Stimulated activated CD8-positive, alpha-beta memory T cell treated with anti-CD3 and anti-CD28 coated beads, Interleukin-7, amount 100 ng/mL, for 4 hours (primary cell): ENCODE results near the gene LPO.

Source experiments
- DNase-seq, 2 donors: peaks; one replicate each; pipeline ENCODE4 v3.0.0-alpha.2; 2020; ENCODE audit warnings: low read depth in 2 of 2

The LPO gene

DNA sequence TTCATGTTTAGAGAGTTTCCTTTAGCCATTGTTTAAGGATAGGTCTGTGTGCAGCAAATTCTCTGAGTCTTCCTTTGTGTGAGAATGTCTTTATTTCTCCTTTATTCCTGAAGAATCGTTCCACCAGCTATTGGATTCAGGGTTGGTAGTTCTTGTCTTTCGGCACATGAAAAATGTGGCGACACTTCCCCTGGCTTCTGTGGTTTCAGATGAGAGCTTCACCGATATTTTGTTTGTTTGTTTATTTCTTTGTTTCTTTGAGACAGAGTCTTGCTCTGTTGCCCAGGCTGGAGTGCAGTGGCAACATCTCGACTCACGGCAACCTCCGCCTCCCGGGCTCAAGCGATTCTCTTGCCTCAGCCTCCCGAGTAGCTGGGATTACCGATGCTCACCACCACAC lies 23.8 kb downstream of the LPO start:
- DNase-seq = no peak

DNA sequence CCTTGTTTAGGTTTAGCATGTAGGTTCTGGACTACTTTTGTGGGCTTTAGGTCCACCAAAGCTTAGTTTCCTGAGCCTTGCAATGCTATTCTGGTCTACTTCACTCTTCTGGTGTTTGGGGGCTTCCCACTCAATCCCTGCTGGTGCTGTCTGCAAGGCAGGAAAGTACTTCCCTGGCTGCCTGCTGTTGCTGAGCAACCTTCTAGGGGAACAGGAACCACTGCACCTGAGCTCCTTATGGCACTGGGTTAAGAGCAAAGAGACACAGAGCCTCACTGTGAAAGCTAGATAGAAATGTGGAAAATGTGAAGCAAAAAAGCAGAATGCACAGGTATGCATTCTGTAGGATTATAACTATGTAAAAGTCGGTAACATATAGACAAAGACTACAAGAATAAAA lies 25.4 kb downstream of the LPO start:
- no peak for DNase-seq

DNA sequence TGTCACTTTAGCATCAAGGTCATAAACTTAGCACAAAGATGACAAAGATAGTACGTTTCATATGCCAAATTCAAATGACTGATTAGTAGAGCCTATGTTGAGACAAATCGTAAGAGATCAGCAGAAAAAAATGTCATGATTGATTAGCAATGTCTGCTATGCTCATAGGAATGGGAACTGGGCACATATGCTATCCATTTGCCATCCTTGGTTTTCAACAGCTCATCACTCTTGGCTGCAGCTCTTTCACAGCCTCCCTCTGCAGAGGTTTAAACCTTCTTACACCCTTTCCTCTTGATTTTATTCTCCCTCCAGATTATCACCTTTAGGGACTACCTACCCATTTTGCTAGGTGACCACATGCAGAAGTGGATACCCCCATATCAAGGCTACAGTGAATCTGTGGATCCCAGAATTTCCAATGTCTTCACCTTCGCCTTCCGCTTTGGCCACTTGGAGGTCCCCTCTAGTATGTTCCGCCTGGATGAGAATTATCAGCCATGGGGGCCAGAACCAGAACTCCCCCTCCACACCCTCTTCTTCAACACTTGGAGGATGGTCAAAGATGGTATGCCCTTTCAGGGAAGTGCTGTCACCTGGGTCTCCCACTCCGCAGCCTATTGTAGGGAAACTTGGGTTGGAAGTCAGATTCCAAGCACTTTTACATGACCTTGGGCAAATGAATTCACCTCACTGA lies 26.2 kb downstream of the LPO start:
- DNase-seq = no peak

DNA sequence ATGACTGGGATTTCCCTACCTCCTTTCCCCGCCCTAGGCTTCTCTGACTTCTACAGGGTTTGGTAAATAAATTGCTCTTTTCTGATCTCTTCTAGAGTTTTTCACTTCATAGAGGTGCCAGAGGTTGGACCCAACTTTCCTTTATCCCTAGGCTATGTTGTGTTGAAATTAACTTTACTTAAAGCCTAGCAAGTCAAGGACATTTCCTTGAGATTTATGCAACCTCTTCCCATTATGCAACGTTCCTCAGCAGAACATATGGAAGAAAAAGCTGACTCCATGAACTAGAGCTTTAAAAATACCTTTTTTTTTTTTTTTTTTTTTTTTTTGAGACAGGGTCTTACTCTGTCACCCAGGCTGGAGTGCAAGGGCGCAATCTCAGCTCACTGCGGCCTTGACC lies 26.9 kb downstream of the LPO start:
- no peak for DNase-seq

DNA sequence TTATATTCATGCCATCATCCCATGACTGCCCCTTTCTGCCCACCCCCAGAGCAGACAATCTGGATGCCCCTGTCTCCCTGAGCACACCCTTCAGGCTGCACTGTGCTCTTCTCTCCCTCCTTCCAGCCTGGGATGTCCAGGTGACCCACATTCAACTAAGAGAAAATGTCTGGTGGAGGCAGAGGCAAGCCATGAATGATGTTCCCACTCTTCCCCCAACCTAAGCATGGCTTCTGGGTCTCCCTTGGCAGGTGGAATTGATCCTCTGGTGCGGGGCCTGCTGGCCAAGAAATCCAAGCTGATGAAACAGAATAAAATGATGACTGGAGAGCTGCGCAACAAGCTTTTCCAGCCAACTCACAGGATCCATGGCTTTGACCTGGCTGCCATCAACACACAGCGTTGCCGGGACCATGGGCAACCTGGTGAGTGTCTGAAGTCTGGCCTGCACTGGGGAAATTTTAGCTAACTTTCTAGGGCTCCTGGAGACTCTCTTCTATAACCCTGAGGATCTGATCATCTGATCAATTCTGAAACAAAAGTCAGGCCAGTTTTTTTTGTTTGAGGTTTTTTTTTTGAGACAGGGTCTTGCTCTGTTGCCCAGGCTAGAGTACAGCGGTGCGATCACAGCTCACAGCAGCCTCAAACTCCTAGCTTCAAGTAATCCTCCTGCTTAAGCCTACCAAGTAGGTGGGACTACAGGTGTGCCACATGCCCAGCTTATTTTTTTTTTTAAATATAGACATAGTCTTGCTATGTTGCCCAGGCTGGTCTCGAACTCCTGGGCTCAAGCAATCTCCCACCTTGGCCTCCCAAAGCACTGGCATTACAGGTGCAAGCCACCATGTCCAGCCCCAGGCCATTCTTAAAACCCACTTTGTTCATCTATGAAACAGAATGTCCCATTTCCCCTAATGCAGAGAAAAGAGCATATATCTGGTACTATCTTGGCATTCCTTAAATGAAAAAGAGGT lies 27.8 kb downstream of the LPO start:
- DNase-seq = no peak

DNA sequence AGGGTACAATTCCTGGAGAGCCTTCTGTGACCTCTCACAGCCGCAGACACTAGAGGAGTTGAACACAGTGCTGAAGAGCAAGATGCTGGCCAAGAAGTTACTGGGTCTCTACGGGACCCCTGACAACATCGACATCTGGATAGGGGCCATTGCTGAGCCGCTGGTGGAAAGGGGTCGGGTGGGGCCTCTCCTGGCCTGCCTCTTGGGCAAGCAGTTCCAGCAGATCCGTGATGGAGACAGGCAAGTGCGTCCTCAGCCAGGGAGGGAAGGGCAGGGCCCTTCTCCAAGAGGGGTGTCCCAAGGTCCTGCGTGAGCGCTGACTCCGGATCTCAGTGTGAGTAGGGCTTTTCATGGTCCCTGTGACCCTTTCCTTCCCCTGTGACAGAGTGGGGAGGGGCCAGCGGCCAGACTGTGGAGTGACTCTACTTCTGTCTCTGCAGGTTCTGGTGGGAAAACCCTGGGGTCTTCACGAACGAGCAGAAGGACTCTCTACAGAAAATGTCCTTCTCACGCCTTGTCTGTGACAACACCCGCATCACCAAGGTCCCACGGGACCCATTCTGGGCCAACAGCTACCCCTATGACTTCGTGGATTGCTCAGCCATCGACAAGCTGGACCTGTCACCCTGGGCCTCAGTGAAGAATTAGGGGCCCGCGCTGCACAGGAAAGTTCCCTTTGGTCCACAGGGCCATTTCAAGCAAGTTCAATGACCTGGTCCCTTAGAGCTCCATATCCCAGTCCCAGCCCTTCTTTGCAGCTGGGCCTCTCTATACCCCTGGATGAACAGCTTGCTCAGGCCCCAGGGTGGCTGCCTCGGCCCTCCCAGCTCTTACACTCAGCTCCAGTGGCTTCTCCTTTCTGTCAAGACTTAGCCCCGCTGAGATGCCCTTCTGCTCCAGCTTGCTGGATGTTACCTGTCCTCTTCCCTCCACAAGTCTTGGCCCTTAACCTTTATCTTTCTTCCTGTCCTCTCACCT lies 29.3 kb downstream of the LPO start:
- no peak for DNase-seq

DNA sequence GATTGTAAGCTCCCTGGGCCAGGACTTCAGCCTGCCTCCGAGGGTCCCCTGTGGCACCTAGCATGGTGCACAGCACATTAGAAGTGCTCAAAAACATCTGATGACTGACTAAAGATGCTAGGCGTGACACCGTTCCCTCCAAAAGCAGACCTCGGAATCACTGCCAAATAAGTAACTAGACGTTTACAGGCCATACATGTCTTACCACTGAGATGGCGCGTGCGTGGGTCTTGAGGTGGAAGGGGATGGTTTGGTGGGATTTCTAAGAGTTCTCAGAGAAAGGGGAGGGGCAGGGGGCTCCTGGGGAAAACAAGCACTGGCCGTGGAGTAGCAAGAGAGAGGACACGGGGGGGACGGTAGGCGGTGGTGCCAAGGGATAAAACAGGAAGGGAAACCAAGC lies 29.9 kb downstream of the LPO start:
- DNase-seq = no peak

DNA sequence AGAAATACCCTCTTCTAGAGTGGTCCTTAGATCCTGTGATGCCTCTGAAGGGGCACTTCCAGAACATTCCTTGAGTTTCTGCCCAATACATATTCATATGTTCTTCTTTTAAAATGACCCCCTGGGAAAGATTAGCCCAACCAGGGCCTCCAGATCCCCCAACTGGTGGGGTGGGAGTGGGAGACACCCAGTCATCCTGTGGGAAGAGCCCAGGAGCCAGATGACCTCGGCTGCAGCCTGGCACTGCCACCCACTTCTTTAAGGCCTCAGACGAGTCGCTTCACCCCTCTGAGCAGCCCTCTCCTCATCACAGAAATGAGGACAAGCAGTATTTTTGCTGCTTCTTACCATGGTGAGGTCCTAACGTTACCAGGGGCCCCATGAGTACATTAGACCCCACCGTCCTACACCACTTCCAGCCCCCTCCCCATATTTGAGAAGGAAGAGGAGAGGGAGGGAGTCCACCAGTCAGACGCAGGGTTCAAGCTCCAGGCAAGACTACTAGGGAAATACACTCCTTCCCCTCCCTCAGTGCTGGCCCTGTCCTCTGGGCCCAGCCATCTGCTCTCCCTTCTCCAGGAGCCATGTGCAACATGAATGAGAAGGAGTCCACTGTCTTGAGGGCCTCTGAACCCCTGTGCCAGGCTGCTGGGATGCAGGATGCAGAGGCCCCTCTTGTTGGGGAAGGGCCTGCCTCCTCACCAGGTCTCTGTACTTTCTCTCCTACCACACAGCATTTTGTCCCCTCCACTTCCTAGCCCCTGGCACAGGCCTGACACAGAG lies 30.6 kb downstream of the LPO start:
- no peak for DNase-seq

DNA sequence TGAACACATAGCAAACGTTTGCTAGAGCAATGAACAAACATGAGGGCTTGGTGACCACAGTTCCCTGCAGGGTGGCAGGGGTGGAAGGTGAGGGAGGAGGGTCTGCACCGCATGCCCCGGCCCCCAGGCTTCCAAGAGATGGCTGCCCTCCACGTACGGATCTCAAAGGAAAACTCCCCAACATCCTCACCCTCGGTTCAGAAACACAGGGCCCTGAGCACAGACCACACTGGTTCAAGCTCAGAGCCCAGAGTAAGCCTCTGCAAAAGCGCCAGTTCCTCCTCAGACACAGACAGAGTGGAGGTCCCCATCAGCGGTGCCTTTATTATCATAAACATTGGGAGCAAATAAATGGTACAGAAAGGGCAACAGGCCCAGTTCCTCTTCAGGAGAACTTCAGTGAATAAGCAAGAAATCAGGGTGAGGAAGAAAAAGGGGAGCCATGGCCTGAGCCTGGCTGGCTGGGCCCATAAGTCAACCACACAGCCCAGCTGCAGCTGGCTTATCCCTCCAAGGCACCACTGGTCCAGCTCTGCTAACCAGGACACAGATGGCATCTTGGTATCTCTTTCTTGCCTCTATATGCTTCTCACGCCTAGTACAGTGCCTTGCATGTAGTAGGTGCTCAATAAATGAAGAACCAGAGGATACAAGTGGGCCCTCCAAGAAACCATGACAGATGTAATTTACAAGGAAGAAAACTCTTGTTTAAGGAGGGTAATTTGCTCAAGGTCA lies 31.3 kb downstream of the LPO start:
- no peak for DNase-seq

DNA sequence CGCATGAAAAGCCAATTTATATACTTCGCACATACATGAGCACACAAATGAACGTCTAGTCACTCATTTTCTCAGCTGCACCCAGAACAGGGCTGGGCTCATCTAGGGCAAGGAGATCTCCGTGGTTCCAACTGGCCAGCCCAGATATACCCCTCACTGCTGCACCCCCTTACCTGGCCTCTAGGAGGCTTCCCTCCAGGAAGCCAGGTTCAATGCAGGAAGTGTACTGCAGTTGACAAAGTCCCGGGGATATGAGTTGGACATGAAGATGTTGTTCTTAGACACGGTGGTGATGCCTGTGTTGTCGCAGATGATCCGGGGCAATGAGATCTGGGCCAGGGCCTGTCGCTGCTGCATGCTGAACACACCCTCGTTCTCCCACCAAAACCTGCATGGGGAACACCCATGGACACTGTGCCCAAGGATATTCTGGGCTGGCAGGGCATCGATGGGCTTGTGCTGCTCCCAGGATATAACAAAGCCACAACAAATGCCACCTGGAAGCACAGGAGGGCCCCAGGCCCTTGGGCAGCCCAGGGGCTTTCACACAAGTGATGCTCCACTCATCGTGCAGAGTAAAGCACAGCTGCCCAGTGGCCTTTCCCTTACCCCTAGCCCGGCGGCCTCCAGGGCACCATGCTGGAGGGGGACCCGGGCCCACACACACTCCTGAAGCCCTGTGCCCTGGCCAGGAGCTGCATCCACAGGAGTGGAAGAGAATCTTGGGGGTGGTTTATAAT lies 32.3 kb downstream of the LPO start:
- no peak for DNase-seq

DNA sequence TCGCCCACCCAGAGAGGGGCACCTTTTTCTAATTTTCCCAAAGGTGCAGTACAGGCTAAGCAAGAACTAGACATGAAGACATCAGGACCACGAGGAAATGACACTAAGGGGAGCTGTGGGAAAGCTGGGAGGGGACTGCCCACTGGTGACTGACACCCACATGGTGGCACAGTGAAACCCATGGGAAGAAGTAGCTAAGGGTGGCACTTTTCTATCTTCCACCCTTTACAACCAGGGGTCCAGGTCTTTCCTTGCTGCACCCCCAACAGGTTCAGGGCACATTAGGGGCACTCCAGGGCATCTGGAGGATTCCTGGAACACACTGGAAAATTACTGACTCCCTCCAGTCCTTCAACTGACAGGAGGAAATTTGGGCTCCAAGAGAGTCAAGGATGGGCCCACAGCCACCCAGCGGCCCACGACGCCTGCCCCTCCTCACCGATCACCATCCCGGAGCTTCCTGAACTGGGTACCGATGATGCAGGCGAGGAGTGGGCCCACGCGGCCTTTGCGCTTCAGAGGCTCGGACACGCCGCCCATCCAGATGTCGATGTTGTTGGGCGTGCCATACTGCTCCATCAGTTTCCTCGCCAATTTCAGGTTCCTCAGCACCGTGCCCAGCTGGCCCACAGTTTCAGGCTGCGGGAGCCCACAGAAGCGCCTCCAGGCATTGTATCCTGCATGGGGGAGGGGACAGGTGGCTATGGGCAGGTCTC lies 33.0 kb downstream of the LPO start:
- no peak for DNase-seq

DNA sequence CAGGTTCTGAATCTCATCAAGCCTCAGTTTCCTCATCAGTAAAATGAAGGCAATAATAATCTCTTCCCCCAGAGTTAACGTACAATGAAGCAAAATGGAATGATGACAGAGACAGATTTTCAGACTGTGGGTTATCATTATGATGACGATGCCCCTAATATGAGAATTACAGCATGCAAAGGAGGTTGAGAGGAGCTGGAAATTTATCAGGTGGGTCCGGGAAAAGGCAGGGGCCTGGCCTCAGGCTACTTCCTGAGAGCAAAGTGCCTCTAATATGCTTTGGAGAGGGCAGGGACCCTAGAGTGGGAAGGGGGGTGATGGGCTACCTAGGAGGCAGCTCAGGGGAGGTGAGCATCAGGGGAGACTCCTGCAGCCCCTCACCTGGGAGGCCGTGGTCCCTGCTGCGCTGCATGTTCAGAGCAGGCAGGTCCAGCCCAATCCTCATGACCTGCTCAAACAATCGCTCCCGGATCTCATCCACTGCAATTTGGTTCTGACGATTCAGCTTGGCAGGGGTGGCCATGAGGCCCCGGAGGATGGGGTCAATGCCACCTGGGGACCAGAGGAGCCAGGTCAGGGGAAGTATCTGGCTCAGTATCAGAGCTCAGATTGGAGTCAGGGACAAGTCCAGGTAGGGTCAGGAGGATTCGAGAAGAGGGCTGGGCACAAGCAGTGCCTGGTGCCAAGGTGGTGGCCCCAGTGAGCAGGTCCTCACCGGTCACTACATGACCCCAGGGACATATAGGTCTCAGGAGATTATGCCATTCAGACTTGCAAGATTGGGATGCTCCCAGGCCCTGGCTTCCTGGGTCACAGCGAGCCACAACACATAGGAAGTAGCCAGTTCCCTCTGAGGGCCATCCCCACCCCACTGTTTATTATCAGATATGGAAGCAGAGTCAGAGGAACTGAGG lies 34.2 kb downstream of the LPO start:
- DNase-seq = no peak

DNA sequence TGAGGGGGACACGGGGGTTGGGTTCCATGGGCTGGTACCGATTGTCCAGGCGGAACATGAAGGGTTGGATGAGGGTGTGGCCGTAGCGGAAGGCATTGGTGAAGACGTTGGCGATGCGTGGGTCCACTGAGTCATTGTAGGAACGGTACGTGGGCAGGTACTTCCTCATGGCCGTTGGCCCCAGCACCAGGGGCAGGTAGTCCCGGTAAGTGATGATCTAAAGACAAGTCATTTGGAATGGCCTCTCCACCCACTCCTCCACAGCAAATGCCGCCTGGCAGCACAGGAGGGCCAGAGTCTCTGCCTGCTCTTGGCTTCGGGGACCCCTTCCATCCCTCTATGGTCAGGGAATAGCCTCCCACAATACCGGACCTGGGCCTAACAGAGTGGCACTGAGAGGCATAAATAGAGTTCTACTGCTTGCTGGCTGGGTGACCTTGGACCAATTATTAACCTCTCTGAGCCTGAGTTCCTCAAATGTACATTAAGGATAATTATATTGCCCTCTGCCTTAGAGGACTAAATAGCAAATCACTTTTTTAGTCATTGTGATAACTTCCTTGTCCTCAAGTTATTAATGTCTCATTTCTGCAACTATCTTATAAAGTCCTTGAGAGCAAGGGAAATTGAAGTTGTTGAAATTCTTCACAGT lies 35.2 kb downstream of the LPO start:
- no peak for DNase-seq

DNA sequence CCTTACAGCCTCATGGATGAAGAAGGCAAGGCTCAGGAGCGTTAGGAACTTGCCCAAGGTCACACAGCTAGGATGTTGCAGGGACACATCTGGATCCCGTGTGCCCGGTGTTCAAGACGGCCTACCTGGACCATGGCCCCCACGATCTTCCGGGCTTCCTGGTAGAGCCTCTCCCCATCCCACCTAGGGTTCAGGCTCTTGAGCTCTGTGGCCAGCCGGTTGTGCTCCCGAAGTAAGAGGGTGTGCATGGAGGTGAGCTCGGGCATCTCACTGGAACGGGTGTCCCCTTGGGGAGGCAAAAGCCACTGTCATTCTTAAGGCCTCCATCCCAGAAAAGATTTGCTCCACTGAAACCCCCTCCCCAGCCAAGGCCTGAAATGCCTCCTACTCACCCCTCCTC lies 37.0 kb downstream of the LPO start:
- DNase-seq = no peak

DNA sequence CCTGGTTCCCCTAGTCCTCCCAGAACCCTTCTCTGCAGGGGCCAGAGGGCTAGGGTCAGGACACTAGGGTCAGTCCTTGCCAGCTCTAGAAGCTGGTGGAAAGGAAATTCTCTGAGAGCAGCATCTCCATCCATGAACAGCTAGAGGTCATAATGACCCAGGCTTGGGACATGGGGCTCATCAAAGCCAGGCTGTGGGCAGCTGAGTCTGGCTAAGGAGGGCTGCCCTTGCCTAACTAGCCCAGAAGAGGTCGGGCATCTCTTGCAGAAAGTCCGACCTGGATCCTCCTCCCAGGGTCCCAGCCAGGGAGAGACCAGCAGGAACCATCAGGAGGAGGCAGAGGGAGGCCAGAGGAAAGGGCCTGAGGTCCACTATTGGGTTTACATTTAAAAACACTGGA lies 38.0 kb downstream of the LPO start:
- no peak for DNase-seq

DNA sequence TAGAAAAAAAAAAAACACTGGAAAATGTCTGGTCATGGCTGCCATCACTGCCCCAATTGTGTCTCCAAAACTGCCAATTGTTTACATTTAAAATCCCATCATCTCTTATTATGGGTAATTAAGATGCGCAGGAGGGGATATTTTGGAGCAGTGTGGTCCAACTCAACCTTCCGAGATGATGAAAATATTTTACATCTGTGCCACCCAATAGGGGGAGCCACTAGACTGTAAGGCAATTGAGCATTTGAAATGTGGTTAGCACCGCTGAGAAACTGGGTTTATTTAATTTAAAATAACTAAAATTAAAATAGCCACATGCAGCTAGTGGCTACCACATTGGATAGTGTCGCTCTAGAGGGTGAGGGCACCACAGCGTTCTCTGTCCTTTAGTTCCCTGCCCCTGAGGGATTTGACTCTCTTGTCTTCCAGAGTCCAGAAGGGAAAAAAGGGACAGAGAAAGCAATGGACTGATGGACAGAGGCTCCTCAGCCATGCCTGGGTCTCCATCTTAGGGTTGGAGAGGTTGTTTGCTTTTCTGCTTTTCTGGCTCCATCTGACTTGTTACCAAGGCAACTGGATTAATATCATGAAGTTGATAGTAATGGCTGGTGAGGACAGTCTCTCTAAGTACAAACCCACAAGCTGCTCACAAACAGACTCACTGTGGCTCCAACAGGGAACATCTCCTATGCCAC lies 38.9 kb downstream of the LPO start:
- no peak for DNase-seq
